ENCODE data around the gene UTP18. TPM values are rescaled to one million over a fixed set of nuclear protein-coding genes. Genes with fewer than 3 reads are reported as not detected.
"Not testable (repeated sequence)": the region's sequence is repeated elsewhere in the genome, so short reads cannot be mapped to it uniquely, and the experiment has no call there.

The UTP18 gene
- total and polyA plus RNA-seq, 4 donors, result 33.2 to 39.3 (median 38.1) TPM

- H3K27me3 ChIP-seq (ENCODE audit: control insufficient read depth, insufficient read depth, low read length), result no peaks in the 10 kb centered on the region
- no peaks in the 10 kb centered on the region for H3K4me1 ChIP-seq (ENCODE audit: control insufficient read depth, insufficient read depth, low read length)
- H3K4me3 ChIP-seq (ENCODE audit: low read depth, low read length), result no peak overlapping the region
- no peak for DNase-seq (ENCODE audit: low read depth in 4 of 6, low spot score in 6 of 6)
- H3K27ac ChIP-seq (ENCODE audit: low read depth, low read length), result no peak overlapping the region
- 100% methylated on average over 1 of the region's 1 CpG for WGBS (ENCODE audit: insufficient coverage)
- peaks cover 33% of the 10 kb centered on the region for H3K36me3 ChIP-seq (ENCODE audit: control insufficient read depth, insufficient read depth, low read length)
- H3K9me3 ChIP-seq (ENCODE audit: control insufficient read depth, insufficient read depth, low read length), result no peaks in the 10 kb centered on the region
Measured at GRCh38 chr17:51272812-51273211, 12.5 kb downstream of the UTP18 start.

GRCh38 chr17:51275381-51275780 lies 15.0 kb downstream of the UTP18 start:
- Histone ChIP-seq H3K27me3 (ENCODE audit: control insufficient read depth, insufficient read depth, low read length) (no peaks in the 10 kb centered on the region), H3K4me3 (ENCODE audit: low read depth, low read length) (no peak overlapping the region), H3K9me3 (ENCODE audit: control insufficient read depth, insufficient read depth, low read length) (no peaks in the 10 kb centered on the region), H3K27ac (ENCODE audit: low read depth, low read length) (no peak overlapping the region), H3K36me3 (ENCODE audit: control insufficient read depth, insufficient read depth, low read length) (peaks cover 27% of the 10 kb centered on the region), H3K4me1 (ENCODE audit: control insufficient read depth, insufficient read depth, low read length) (no peaks in the 10 kb centered on the region)
- no CpG with 5 or more reads among the region's 1 CpG for WGBS (ENCODE audit: insufficient coverage)
- no peak for DNase-seq (ENCODE audit: low read depth in 4 of 6, low spot score in 6 of 6)

DNA sequence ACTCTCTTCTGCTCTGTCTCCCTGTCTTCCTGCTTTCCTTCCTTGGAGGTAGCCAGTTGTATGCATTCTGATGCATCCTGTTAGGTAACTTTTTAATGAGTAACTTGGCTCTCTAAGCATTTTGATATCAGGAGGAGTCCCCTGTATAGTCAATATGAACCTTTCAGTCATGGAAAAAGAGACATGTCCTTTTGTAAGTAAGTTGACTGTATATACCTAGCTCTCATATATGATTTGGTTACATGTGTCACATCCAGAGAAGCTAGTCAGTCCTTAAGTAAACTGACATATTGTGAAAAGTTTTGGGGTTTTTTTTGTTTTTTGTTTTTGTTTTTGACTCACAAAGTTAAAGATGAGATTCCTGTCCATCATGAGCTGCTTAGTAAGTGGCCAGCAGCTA lies 18.8 kb downstream of the UTP18 start:
- Histone ChIP-seq H3K9me3 (ENCODE audit: control insufficient read depth, insufficient read depth, low read length) (no peaks in the 10 kb centered on the region), H3K4me3 (ENCODE audit: low read depth, low read length) (no peak overlapping the region), H3K27me3 (ENCODE audit: control insufficient read depth, insufficient read depth, low read length) (no peaks in the 10 kb centered on the region), H3K4me1 (ENCODE audit: control insufficient read depth, insufficient read depth, low read length) (no peaks in the 10 kb centered on the region), H3K27ac (ENCODE audit: low read depth, low read length) (no peak overlapping the region), H3K36me3 (ENCODE audit: control insufficient read depth, insufficient read depth, low read length) (peaks cover 33% of the 10 kb centered on the region)
- DNase-seq (ENCODE audit: low read depth in 4 of 6, low spot score in 6 of 6), result no peak

DNA sequence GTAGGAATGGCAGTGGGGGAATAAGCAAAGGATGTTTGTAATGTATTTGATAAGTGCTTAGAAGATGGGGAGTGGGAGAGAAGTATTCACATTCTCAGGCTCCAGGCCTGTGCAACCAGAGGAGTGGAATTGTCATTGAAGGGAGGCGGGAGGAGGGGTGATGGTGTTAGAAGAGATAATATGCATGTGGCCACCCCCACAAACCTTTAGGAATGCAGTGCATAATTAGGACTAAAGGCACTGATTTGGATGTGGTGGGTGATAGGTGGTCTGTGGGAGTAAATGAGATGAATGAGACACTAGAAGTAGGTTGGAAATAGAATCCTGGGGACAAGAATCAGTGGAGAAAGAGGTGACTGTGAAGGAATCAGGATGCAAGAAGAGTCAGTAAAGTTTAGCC lies 27.1 kb downstream of the UTP18 start:
- Histone ChIP-seq H3K9me3 (ENCODE audit: control insufficient read depth, insufficient read depth, low read length) (no peaks in the 10 kb centered on the region), H3K27ac (ENCODE audit: low read depth, low read length) (no peak overlapping the region), H3K36me3 (ENCODE audit: control insufficient read depth, insufficient read depth, low read length) (peaks cover 24% of the 10 kb centered on the region), H3K4me3 (ENCODE audit: low read depth, low read length) (no peak overlapping the region), H3K4me1 (ENCODE audit: control insufficient read depth, insufficient read depth, low read length) (no peaks in the 10 kb centered on the region), H3K27me3 (ENCODE audit: control insufficient read depth, insufficient read depth, low read length) (no peaks in the 10 kb centered on the region)
- no CpG with 5 or more reads among the region's 1 CpG for WGBS (ENCODE audit: insufficient coverage)
- DNase-seq (ENCODE audit: low read depth in 4 of 6, low spot score in 6 of 6), result no peak

GRCh38 chr17:51289696-51290111 lies 29.4 kb downstream of the UTP18 start:
- DNase-seq (ENCODE audit: low read depth in 4 of 6, low spot score in 6 of 6), result no peak
- no peak overlapping the region for H3K27ac ChIP-seq (ENCODE audit: low read depth, low read length)

DNA sequence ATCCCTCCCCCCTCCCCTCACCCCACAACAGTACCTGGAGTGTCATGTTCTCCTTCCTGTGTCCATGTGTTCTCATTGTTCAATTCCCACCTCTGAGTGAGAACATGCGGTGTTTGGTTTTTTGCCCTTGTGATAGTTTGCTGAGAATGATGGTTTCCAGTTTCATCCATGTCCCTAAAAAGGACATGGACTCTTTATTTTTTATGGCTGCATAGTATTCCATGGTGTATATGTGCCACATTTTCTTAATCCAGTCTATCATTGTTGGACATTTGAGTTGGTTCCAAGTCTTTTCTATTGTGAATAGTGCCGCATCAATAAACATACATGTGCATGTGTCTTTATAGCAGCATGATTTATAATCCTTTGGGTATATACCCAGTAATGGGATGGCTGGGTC lies 34.0 kb downstream of the UTP18 start:
- H3K4me1 ChIP-seq (ENCODE audit: control insufficient read depth, insufficient read depth, low read length); DNase-seq (ENCODE audit: low read depth in 4 of 6, low spot score in 6 of 6); H3K4me3 ChIP-seq (ENCODE audit: low read depth, low read length); H3K27ac ChIP-seq (ENCODE audit: low read depth, low read length); H3K9me3 ChIP-seq (ENCODE audit: control insufficient read depth, insufficient read depth, low read length); H3K27me3 ChIP-seq (ENCODE audit: control insufficient read depth, insufficient read depth, low read length); H3K36me3 ChIP-seq (ENCODE audit: control insufficient read depth, insufficient read depth, low read length): not testable (repeated sequence)
- no CpG with 5 or more reads among the region's 2 CpGs for WGBS (ENCODE audit: insufficient coverage)

More at GRCh38 chr17:51289696-51290111, 29.4 kb downstream of the UTP18 start:
- WGBS (ENCODE audit: insufficient coverage), result no CpG with 5 or more reads among the region's 2 CpGs
- Histone ChIP-seq H3K36me3 (ENCODE audit: control insufficient read depth, insufficient read depth, low read length) (peaks cover 17% of the 10 kb centered on the region), H3K27me3 (ENCODE audit: control insufficient read depth, insufficient read depth, low read length) (no peaks in the 10 kb centered on the region), H3K4me3 (ENCODE audit: low read depth, low read length) (no peak overlapping the region), H3K4me1 (ENCODE audit: control insufficient read depth, insufficient read depth, low read length) (no peaks in the 10 kb centered on the region), H3K9me3 (ENCODE audit: control insufficient read depth, insufficient read depth, low read length) (no peaks in the 10 kb centered on the region)

- Histone ChIP-seq H3K4me3 (ENCODE audit: low read depth, low read length) (no peak overlapping the region), H3K27ac (ENCODE audit: low read depth, low read length) (no peak overlapping the region), H3K9me3 (ENCODE audit: control insufficient read depth, insufficient read depth, low read length) (no peaks in the 10 kb centered on the region), H3K4me1 (ENCODE audit: control insufficient read depth, insufficient read depth, low read length) (no peaks in the 10 kb centered on the region), H3K27me3 (ENCODE audit: control insufficient read depth, insufficient read depth, low read length) (no peaks in the 10 kb centered on the region), H3K36me3 (ENCODE audit: control insufficient read depth, insufficient read depth, low read length) (no peaks in the 10 kb centered on the region)
- 68% methylated on average over 3 of the region's 10 CpGs for WGBS (ENCODE audit: insufficient coverage)
- peak; percentile 64 to 94 (median 73) for DNase-seq (ENCODE audit: low read depth in 4 of 6, low spot score in 6 of 6)
Measured at GRCh38 chr17:51298508-51299371, 38.4 kb downstream of the UTP18 start.

DNA sequence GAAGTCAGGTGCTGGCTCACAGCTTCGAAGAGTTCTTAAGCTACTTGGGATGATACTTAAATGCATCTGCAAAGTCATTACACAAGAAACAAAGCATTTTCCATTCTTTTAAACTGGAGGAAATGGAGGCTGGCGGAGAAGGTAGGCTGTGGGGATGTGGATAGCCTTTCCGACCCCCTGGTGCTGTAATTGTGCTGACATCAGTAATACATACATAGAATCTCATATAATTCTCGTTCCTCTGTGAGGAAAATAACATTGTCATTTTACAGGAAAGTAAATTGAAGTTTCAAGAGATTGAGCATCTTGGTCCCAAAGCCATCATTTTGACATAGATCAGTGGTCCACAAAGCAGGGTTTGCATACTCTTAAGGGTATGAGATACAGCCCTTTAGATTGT lies 39.5 kb downstream of the UTP18 start:
- no peaks in the 10 kb centered on the region for H3K9me3 ChIP-seq (ENCODE audit: control insufficient read depth, insufficient read depth, low read length)
- no peaks in the 10 kb centered on the region for H3K4me1 ChIP-seq (ENCODE audit: control insufficient read depth, insufficient read depth, low read length)
- peak in 1 of 6 donors; percentile 19 for DNase-seq (ENCODE audit: low read depth in 4 of 6, low spot score in 6 of 6)
- no CpG with 5 or more reads among the region's 4 CpGs for WGBS (ENCODE audit: insufficient coverage)
- H3K36me3 ChIP-seq (ENCODE audit: control insufficient read depth, insufficient read depth, low read length), result no peaks in the 10 kb centered on the region
- H3K27ac ChIP-seq (ENCODE audit: low read depth, low read length), result no peak overlapping the region
- H3K27me3 ChIP-seq (ENCODE audit: control insufficient read depth, insufficient read depth, low read length), result no peaks in the 10 kb centered on the region
- no peak overlapping the region for H3K4me3 ChIP-seq (ENCODE audit: low read depth, low read length)

- WGBS (ENCODE audit: insufficient coverage), result 88% methylated on average over 4 of the region's 9 CpGs
- no peak overlapping the region for H3K4me3 ChIP-seq (ENCODE audit: low read depth, low read length)
- no peaks in the 10 kb centered on the region for H3K9me3 ChIP-seq (ENCODE audit: control insufficient read depth, insufficient read depth, low read length)
- no peaks in the 10 kb centered on the region for H3K36me3 ChIP-seq (ENCODE audit: control insufficient read depth, insufficient read depth, low read length)
- no peaks in the 10 kb centered on the region for H3K27me3 ChIP-seq (ENCODE audit: control insufficient read depth, insufficient read depth, low read length)
- DNase-seq (ENCODE audit: low read depth in 4 of 6, low spot score in 6 of 6), result no peak
- no peak overlapping the region for H3K27ac ChIP-seq (ENCODE audit: low read depth, low read length)
- H3K4me1 ChIP-seq (ENCODE audit: control insufficient read depth, insufficient read depth, low read length), result no peaks in the 10 kb centered on the region
Measured at GRCh38 chr17:51305182-51305581, 44.8 kb downstream of the UTP18 start.

DNA sequence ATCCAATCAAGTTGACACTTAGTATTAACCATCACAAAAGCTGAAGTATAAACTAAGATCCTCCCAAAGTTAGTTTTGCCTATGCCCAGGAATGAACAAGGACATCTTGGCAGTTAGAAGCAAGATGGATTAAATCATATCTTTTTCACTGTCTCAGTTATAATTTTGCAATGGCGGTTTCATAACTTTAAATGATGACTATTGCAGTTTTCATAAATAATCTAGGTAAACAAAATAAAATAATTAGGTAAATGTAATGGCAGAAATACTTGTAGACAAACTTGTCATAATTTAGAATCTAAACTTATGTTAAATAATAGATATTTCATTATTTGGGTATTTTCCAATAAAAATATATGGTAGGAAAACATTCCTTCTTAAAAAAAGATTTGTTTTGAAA lies 51.7 kb downstream of the UTP18 start:
- not testable (repeated sequence) for H3K27ac ChIP-seq (ENCODE audit: low read depth, low read length); H3K9me3 ChIP-seq (ENCODE audit: control insufficient read depth, insufficient read depth, low read length); H3K27me3 ChIP-seq (ENCODE audit: control insufficient read depth, insufficient read depth, low read length); DNase-seq (ENCODE audit: low read depth in 4 of 6, low spot score in 6 of 6); H3K36me3 ChIP-seq (ENCODE audit: control insufficient read depth, insufficient read depth, low read length); H3K4me1 ChIP-seq (ENCODE audit: control insufficient read depth, insufficient read depth, low read length); H3K4me3 ChIP-seq (ENCODE audit: low read depth, low read length)
- WGBS (ENCODE audit: insufficient coverage), result no CpG with 5 or more reads among the region's 1 CpG

Measured in spinal cord (tissue), 10 donors.